PFSK-1 (cell line): Measurements from ENCODE around the gene QKI.

Experiments used
- FOXP2 ChIP-seq: optimal IDR thresholded peaks from 2 replicates; pipeline ENCODE3; 2011; ENCODE audit warnings: borderline replicate concordance, control low read depth, inconsistent platforms; ENCODE audit not compliant: insufficient read depth; ENCODE audit errors: extremely low read length, extremely low read depth
- POLR2AphosphoS5 ChIP-seq: IDR thresholded peaks from 2 replicates; pipeline ENCODE4 v1.6.1; 2012; ENCODE audit warnings: low read depth, mild to moderate bottlenecking, control low read depth, low read length, moderate library complexity
- REST ChIP-seq, 2 experiments: IDR thresholded peaks; 2 replicates each; pipeline versions ENCODE4 v1.6.1 to v1.8.0; 2011 to 2012; ENCODE audit warnings: low read depth in 2 of 2, low read length in 2 of 2, control low read depth in 1 of 2, inconsistent platforms in 1 of 2, mild to moderate bottlenecking in 1 of 2, moderate library complexity in 1 of 2; ENCODE audit not compliant: insufficient read depth in 1 of 2
- SIN3A ChIP-seq: IDR thresholded peaks from 2 replicates; pipeline ENCODE4 v1.6.1; 2012; ENCODE audit warnings: mild to moderate bottlenecking, low read length, moderate library complexity, borderline replicate concordance; ENCODE audit not compliant: insufficient read depth
- TAF1 ChIP-seq: IDR thresholded peaks from 2 replicates; pipeline ENCODE4 v1.6.1; 2012; ENCODE audit warnings: low read length, control low read depth, borderline replicate concordance; ENCODE audit not compliant: insufficient read depth

GRCh38 chr6:163437466-163437865 lies 22.9 kb downstream of the QKI start:
- no peak for TF ChIP-seq REST (IDR thresholded peaks at IDR 0.05; ENCODE audit: insufficient read depth in 1 of 2, low read depth in 2 of 2, low read length in 2 of 2)
- TF ChIP-seq POLR2AphosphoS5: no peak
- no peak for TF ChIP-seq SIN3A
- no peak for TF ChIP-seq TAF1
- no peak for TF ChIP-seq FOXP2
